AG10803 (cell line): Measurements from ENCODE around the gene ZBTB7A.
"Not testable (repeated sequence)": the region's sequence is repeated elsewhere in the genome, so short reads cannot be mapped to it uniquely, and the experiment has no call there.

ENCODE experiments used
- DNase-seq: peaks from one replicate; pipeline ENCODE4 v3.0.0; 2010; ENCODE audit warnings: low read depth
- H3K4me3 ChIP-seq: 2 replicates; pipeline ENCODE4 v1.5.1; 2011; ENCODE audit warnings: mild to moderate bottlenecking, low read length, control low read depth
- TF ChIP-seq, protein P1 (sequence below): conservative IDR thresholded peaks from 2 replicates; pipeline ENCODE4 v1.5.1; 2011; ENCODE audit warnings: mild to moderate bottlenecking, low read length, control low read depth, inconsistent platforms

ZBTB7A gene

DNA sequence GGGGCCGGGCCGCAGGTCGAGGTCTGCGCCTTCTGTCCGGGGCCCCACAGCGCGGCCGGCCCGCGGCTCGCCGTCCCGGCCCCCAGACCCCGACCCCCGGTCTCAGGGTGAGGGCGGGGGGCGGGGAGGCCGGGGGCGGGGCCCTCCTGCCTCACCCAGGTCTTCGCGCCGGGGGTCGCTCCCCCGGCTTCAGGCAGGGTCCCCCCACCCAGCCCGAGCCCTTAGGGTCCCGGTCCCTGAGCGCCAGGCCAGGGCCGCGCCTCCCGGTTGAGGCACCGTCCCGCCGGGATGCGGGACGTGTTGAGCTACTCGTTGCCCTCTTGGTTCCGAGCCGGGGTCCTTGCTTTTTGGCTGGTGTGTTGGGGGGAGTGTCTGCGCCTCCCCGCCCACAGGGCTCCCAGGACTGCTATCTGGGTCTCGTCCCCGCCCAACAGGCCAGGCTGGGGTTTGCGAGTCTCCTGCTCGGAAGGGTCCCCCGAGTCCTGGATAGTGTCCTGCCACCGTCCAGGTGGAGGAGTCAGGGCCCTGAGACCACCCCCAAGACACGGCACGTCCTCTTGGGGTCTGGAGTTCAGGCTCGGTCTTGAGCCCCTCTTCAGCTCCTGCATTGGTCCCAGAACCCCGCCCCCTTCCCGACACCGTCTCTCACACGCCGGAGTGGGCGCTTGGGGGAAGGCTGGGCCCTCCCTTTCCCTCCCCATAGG is 58.7 kb downstream of the ZBTB7A start:
- peak overlapping the region; percentile 91 for H3K4me3 ChIP-seq
- DNase-seq = no peak
- TF ChIP-seq, protein P1, sequence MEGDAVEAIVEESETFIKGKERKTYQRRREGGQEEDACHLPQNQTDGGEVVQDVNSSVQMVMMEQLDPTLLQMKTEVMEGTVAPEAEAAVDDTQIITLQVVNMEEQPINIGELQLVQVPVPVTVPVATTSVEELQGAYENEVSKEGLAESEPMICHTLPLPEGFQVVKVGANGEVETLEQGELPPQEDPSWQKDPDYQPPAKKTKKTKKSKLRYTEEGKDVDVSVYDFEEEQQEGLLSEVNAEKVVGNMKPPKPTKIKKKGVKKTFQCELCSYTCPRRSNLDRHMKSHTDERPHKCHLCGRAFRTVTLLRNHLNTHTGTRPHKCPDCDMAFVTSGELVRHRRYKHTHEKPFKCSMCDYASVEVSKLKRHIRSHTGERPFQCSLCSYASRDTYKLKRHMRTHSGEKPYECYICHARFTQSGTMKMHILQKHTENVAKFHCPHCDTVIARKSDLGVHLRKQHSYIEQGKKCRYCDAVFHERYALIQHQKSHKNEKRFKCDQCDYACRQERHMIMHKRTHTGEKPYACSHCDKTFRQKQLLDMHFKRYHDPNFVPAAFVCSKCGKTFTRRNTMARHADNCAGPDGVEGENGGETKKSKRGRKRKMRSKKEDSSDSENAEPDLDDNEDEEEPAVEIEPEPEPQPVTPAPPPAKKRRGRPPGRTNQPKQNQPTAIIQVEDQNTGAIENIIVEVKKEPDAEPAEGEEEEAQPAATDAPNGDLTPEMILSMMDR = no peak

DNA sequence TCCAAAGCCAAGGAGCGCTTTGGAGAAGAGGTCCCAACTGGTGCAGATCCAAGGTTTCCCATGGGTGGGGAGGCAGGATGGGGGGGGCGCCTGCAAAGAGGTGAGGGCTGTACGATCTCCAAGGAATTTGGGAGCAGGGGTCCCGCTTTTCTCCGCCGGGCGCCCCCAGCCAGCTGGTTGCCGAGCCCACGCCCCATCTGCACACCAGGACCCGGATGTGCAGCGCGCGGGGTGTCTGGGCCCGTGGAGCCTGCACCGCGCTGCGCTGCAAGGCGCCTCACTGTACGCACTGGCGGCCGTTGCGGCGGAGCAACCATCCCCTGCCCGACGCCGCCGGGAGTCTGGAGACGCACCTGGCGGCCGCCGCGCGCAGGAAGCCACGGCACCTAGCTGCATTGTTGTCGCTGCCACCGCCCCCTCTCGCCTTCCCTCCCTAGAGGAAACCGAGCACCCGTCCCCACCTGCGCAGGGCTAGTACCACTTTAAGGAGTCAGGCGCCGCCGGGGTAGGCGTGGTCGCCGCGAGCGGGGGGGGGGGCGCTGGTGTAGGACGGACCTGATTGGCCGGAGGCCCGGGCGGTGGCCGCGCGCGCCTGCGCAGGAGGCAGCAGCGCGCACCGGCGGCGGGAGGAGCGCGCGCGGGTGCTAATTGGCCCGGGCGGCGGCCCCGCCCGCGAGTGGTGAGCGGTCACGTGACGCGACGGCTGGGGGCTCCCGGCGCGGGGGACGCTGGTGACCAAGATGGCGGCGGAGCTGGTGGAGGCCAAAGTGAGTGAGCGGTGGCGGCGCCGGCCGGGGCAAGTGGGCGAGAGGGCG is 59.5 kb downstream of the ZBTB7A start, which contains the start of gene PIAS4:
TSS of gene PIAS4 (plus strand) at position 716 of the 815 bp plus-strand sequence. CDS start at position 741, 25 bp downstream.
- peak within 1 kb of the TSS; percentile 91 for H3K4me3 ChIP-seq
- TF ChIP-seq, protein P1 = no peak
- peak; percentile 90 for DNase-seq

DNA sequence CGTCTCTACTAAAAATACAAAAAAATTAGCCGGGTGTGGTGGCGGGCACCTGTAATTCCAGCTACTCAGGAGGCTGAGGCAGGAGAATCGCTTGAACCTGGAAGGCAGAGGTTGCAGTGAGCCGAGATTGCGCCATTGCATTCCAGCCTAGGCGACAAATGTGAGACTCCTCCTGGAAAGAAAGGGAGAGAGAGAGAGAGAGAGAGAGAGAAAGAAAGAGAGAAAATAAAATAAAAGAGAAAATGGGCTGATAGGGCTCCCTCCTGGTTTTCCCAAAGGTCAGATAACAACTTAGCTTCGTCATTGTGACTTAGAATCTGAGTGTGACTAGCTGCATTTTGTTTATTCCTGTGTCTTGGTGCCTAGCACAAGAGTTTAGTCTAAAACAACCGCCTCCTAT is 61.3 kb downstream of the ZBTB7A start:
- not testable (repeated sequence) for DNase-seq, H3K4me3 ChIP-seq

DNA sequence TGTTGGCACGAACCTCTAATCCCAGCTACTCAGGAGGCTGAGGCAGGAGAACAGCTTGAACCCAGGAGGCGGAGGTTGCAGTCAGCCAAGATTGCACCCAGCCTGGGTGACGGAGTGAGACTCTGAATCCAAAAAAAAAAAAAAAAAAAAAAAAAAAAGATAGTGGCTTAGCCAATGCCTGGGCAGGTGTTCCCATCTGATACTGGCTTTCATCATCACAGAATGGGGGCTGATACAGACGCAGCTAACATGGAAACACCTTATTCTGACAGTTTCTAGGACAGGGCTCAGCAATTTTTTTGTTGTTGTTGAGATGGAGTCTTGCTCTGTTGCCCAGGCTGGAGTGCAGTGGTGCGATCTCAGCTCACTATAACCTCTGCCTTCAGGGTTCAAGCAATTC is 65.9 kb downstream of the ZBTB7A start:
- H3K4me3 ChIP-seq, DNase-seq: not testable (repeated sequence)

DNA sequence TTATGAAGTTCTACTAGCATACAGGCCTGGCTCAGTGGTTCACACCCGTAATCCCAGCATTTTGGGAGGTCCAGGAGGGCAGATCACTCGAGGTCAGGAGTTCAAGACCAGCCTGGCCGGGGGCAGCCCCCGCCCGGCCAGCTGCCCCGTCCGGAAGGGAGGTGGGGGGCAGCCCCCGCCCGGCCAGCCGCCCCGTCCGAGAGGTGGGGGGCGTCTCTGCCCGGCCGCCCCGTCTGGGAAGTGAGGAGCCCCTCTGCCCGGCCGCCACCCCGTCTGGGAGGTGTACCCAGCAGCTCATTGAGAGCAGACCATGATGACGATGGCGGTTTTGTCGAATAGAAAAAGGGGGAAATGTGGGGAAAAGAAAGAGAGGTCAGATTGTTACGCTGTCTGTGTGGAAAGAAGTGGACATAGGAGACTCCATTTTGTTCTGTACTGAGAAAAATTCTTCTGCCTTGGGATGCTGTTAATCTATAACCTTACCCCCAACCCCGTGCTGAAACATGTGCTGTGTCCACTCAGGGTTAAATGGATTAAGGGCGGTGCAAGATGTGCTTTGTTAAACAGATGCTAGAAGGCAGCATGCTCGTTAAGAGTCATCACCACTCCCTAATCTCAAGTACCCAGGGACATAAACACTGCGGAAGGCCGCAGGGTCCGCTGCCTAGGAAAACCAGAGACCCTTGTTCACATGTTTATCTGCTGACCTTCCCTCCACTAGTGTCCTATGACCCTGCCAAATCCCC is 67.9 kb downstream of the ZBTB7A start:
- H3K4me3 ChIP-seq, DNase-seq: not testable (repeated sequence)

DNA sequence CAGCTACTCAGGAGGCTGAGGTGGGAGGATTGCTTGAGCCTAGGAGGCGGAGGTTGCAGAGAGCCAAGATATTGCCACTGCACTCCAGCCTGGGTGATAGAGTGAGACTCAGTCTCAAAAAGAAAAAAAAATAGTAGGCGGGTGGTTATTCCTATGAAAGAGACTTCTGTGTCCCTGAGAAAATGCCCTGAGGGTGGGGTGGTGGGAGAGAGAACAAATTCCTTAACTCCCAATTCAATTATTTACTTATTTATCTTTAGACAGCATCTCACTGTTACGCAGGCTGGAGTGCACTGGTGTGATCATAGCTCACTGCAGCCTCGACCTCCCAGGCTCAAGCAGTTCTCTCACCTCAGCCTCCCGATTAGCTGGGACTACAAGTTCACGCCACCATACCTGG is 71.1 kb downstream of the ZBTB7A start:
- no peak for DNase-seq
- H3K4me3 ChIP-seq = no peak overlapping the region
- TF ChIP-seq, protein P1 = no peak
